ENCODE data around the gene VAT1. TPM values are rescaled to one million over a fixed set of nuclear protein-coding genes. Genes with fewer than 3 reads are reported as not detected.

VAT1 gene
- total RNA-seq, 1 donor from 2014 or later: 413 TPM

DNA sequence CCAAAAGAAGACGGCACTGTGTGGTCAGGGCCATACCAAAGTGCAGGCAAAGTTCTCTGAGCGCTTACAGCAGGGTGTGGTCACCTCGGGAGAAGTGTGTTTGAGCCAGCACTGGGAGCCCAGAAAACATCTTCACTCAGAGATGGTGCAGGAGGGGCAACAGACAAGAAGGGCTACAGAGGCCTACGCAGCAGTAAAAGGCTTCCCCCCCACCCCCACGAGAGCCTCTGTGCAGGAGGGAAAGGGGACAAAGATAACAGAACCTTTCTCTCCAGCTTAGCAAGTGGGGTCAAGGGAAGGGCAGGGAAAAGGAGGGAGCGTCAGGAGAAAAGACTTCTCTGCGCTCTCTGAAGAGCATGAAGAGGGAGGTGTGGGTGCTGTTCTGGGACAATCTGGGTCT is 2.8 kb downstream of the VAT1 start:
- DNase-seq: no peak
- H3K27ac Mint-ChIP-seq (ENCODE audit: unreplicated experiment): peak overlapping the region; percentile 60
- peak overlapping the region; percentile 95 for H3K4me3 Mint-ChIP-seq (ENCODE audit: unreplicated experiment)
- H3K9me3 Mint-ChIP-seq (ENCODE audit: unreplicated experiment): peaks cover 8% of the 10 kb centered on the region
- H3K27me3 Mint-ChIP-seq (ENCODE audit: unreplicated experiment): peaks cover 15% of the 10 kb centered on the region
- TF ChIP-seq, protein P1, sequence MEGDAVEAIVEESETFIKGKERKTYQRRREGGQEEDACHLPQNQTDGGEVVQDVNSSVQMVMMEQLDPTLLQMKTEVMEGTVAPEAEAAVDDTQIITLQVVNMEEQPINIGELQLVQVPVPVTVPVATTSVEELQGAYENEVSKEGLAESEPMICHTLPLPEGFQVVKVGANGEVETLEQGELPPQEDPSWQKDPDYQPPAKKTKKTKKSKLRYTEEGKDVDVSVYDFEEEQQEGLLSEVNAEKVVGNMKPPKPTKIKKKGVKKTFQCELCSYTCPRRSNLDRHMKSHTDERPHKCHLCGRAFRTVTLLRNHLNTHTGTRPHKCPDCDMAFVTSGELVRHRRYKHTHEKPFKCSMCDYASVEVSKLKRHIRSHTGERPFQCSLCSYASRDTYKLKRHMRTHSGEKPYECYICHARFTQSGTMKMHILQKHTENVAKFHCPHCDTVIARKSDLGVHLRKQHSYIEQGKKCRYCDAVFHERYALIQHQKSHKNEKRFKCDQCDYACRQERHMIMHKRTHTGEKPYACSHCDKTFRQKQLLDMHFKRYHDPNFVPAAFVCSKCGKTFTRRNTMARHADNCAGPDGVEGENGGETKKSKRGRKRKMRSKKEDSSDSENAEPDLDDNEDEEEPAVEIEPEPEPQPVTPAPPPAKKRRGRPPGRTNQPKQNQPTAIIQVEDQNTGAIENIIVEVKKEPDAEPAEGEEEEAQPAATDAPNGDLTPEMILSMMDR (IDR thresholded peaks at IDR 0.05; ENCODE audit: partially characterized antibody, unreplicated experiment): no peak
- H3K4me1 Mint-ChIP-seq (ENCODE audit: low read depth, unreplicated experiment): peaks cover 20% of the 10 kb centered on the region
- H3K36me3 Mint-ChIP-seq (ENCODE audit: unreplicated experiment): no peaks in the 10 kb centered on the region

DNA sequence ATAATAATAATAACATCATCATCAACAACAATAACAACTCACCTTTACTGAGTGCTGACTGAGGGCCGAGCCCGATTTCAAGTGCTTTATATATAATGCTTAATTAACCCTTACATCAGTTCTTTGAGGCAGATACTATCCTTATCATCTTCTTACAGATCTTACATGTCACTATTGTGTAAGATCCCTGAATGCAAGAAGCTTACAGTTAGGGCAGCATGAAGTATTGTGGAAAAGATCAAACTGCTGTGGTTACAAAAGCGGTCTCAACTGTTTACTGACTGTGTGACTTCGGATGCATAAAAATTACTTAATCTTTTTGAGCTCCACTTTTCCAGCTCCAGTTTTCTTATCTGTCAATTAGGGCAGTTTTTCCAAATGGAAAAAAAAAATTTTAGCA is 3.3 kb downstream of the VAT1 start:
- Mint-ChIP-seq H3K9me3 (ENCODE audit: unreplicated experiment) (peaks cover 8% of the 10 kb centered on the region), H3K4me3 (ENCODE audit: unreplicated experiment) (peak overlapping the region; percentile 79), H3K27me3 (ENCODE audit: unreplicated experiment) (peaks cover 12% of the 10 kb centered on the region), H3K36me3 (ENCODE audit: unreplicated experiment) (no peaks in the 10 kb centered on the region), H3K27ac (ENCODE audit: unreplicated experiment) (no peak overlapping the region), H3K4me1 (ENCODE audit: low read depth, unreplicated experiment) (peaks cover 20% of the 10 kb centered on the region)
- TF ChIP-seq, protein P1 (IDR thresholded peaks at IDR 0.05; ENCODE audit: partially characterized antibody, unreplicated experiment): no peak
- DNase-seq: no peak

- H3K4me3 Mint-ChIP-seq (ENCODE audit: unreplicated experiment): peak overlapping the region; percentile 79
- TF ChIP-seq, protein P1 (IDR thresholded peaks at IDR 0.05; ENCODE audit: partially characterized antibody, unreplicated experiment): no peak
- H3K4me1 Mint-ChIP-seq (ENCODE audit: low read depth, unreplicated experiment): peaks cover 20% of the 10 kb centered on the region
- H3K9me3 Mint-ChIP-seq (ENCODE audit: unreplicated experiment): peaks cover 8% of the 10 kb centered on the region
- peaks cover 12% of the 10 kb centered on the region for H3K27me3 Mint-ChIP-seq (ENCODE audit: unreplicated experiment)
- no peaks in the 10 kb centered on the region for H3K36me3 Mint-ChIP-seq (ENCODE audit: unreplicated experiment)
- H3K27ac Mint-ChIP-seq (ENCODE audit: unreplicated experiment): no peak overlapping the region
- DNase-seq: peak; percentile 61
Observed at GRCh38 chr17:43018008-43018853, 4.0 kb downstream of the VAT1 start.

- Mint-ChIP-seq H3K27ac (ENCODE audit: unreplicated experiment) (no peak overlapping the region), H3K9me3 (ENCODE audit: unreplicated experiment) (peaks cover 10% of the 10 kb centered on the region), H3K36me3 (ENCODE audit: unreplicated experiment) (no peaks in the 10 kb centered on the region), H3K4me3 (ENCODE audit: unreplicated experiment) (no peak overlapping the region), H3K4me1 (ENCODE audit: low read depth, unreplicated experiment) (peaks cover 19% of the 10 kb centered on the region), H3K27me3 (ENCODE audit: unreplicated experiment) (peaks cover 15% of the 10 kb centered on the region)
- TF ChIP-seq, protein P1 (IDR thresholded peaks at IDR 0.05; ENCODE audit: partially characterized antibody, unreplicated experiment): no peak
- DNase-seq: no peak
Observed at GRCh38 chr17:43016216-43016615, 6.0 kb downstream of the VAT1 start.

GRCh38 chr17:43015579-43015978 is 6.6 kb downstream of the VAT1 start:
- TF ChIP-seq, protein P1 (IDR thresholded peaks at IDR 0.05; ENCODE audit: partially characterized antibody, unreplicated experiment): no peak
- H3K27me3 Mint-ChIP-seq (ENCODE audit: unreplicated experiment): peaks cover 14% of the 10 kb centered on the region
- no peak overlapping the region for H3K4me3 Mint-ChIP-seq (ENCODE audit: unreplicated experiment)
- no peak for DNase-seq
- H3K36me3 Mint-ChIP-seq (ENCODE audit: unreplicated experiment): no peaks in the 10 kb centered on the region
- no peak overlapping the region for H3K27ac Mint-ChIP-seq (ENCODE audit: unreplicated experiment)
- H3K4me1 Mint-ChIP-seq (ENCODE audit: low read depth, unreplicated experiment): peaks cover 18% of the 10 kb centered on the region
- H3K9me3 Mint-ChIP-seq (ENCODE audit: unreplicated experiment): peaks cover 7% of the 10 kb centered on the region

Measured in glutamatergic neuron (in vitro differentiated cells).